Activated T-cell treated with anti-CD3 and anti-CD28 coated beads for 1 hour (primary cell): ENCODE results near the gene POFUT2.

Source experiments
- DNase-seq: peaks from one replicate; pipeline ENCODE4 v3.0.0-alpha.2; 2020; ENCODE audit warnings: low read depth

Gene POFUT2

GRCh38 chr21:45283035-45283610 is 4.6 kb downstream of the POFUT2 start:
- no peak for DNase-seq

GRCh38 chr21:45282283-45283034 is 5.2 kb downstream of the POFUT2 start:
- no peak for DNase-seq

DNA sequence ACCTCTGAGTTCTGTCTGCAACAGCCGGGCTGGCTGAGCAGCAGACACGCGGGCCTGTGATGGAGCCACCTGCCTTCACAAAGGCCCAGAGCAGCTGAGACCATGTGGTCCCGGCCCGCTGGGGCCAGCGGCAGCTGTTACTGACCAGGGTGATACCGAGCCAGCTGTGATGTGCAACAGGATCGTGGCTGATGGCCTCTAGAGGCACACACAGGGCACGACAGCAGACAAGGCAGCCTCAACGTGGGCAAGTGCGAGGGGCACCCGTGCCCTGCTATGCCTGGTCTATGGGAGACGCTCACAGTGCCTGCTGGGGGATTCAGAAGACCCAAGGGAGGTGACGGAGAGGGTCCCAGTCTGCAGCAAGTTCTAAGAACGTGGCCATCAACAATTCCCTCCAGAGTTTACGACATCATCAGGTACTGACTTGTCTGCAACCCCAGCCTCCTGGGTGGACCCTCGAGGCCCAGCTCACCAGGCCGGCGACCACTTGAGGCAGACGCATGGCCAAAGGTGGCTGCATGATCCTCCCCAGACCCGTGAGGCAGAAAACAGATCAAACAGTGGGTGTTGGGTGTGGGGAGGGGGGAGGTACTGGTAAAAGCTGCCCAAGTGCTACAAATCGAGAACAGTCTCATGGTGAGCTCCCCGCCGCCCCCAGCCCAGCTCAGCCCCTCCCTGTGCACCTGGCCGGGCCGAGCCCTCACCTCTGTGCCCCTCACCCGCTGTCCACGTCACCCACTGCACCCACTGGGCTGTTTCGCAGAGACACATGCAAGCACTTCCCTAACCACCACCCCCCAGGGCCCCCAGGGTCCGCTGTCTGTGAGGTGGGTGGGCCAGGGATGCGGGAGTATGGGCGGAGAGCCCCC is 6.0 kb downstream of the POFUT2 start:
- no peak for DNase-seq

DNA sequence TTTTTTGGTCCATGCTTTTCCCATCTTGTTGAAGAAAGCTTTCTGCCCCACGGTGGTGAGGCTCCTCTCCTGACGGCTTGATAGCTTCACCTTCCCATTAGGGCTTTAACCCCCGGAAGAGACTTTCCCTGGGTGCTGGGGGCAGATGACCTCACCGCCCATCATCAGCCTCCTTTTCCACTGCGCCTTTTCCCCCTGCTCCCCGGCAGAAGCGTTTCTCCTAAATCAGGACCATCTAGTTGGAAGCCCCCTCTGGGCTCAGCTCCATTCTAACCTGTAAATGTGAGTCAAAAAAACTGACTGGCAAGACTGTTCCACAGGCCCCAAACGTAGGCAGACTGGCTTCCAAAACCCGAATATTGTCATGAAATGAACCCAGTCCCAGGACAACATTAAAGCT is 6.7 kb downstream of the POFUT2 start:
- DNase-seq = no peak

- DNase-seq = no peak
Measured at GRCh38 chr21:45280178-45280821, 7.4 kb downstream of the POFUT2 start.

DNA sequence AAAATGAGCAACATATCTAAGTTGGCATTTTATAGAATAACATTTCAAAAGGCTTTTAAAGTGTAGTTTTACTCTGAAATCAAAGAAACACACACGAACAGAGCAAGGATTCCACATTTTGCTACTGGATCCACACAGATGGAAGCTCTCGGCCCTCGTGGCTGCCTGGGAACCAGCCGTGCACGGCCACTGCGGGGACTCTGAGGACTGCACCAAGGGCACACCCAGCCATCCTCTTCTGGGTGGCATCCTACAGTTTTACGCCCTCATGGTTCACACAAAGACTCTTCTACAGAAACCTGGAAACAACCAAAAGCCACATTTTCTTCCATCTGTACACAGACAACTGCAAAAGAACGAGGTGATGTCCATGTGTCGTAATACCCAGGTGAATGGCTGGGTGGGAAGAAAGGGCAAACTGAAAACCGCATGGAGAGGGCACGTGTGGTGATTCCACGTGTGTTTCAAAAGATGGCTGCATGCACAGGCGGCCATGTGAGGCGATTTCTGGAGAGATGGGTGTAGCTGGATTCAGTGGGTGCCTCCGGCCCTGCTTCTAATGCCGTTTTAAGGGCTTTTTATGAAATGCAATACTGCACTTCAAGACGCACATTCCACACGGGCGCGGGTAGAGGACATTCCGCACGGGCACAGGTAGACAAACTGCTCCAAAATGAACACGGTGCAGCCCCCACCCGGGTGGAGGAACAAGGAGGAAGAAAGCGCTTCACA is 8.1 kb downstream of the POFUT2 start:
- no peak for DNase-seq

- DNase-seq = no peak
Measured at GRCh38 chr21:45278156-45278911, 9.4 kb downstream of the POFUT2 start.

- no peak for DNase-seq
Measured at GRCh38 chr21:45277101-45278045, 10.3 kb downstream of the POFUT2 start.

GRCh38 chr21:45276596-45276995 is 11.1 kb downstream of the POFUT2 start:
- DNase-seq = no peak

DNA sequence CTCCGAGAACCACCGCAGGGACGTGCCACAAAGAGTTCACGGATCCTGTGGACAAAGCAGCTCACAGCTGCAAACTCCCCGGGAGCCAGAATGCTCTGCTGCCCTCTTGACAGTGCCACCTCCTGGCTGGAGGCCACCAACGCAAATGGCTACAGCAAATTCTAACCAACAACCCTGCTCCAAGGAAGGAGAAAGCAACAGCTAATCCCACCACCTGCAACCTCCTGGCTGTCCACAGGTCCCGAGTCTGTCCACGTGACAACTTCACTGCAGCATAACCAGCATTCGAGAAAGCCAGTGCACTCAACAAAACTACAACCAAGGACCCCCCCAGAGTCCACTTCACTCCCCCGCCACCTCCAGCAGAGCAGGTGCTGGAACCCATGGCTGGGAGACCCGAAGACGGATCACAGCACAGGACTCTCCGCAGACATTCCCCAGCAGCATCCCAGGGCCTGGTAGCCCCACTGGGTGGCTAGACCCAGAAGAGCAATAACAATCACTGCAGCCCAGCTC is 17.3 kb downstream of the POFUT2 start:
- no peak for DNase-seq

DNA sequence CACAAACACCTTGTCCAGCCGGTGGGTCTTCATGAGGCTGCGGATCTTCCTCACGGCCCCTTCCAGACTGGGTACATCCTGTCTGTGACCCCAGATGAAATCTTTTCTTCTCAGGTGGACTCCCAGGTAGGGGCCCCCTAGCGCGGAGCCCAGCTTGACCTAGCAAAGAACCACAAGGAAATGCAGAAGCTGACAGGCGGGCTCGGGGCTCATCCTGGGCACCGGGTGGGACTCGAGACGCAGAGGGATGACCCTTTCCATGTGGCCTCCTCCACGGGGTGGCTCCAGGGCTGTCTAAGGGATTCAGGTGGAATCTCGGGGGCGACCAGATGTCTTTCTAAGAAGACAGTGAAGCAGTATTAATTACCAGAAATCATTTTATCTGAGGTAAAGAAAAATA is 17.8 kb downstream of the POFUT2 start:
- DNase-seq = no peak

DNA sequence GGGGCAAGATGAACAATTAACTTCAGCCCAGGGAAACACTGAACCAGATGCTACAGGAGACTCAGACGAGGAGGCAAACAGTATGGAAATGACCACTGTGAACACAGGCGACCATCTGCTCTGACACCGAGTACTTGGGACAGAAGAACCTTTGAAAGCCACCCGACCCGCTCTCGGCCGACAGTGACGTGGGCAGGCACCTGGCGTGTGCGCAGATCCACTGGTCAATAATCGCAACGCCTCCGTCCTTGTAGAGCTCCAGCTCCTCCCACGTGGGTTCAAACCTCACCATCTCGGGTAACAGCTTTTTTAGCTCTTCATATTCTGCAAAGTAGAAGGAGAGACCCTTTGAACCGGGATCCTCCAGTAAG is 20.3 kb downstream of the POFUT2 start:
- no peak for DNase-seq

DNA sequence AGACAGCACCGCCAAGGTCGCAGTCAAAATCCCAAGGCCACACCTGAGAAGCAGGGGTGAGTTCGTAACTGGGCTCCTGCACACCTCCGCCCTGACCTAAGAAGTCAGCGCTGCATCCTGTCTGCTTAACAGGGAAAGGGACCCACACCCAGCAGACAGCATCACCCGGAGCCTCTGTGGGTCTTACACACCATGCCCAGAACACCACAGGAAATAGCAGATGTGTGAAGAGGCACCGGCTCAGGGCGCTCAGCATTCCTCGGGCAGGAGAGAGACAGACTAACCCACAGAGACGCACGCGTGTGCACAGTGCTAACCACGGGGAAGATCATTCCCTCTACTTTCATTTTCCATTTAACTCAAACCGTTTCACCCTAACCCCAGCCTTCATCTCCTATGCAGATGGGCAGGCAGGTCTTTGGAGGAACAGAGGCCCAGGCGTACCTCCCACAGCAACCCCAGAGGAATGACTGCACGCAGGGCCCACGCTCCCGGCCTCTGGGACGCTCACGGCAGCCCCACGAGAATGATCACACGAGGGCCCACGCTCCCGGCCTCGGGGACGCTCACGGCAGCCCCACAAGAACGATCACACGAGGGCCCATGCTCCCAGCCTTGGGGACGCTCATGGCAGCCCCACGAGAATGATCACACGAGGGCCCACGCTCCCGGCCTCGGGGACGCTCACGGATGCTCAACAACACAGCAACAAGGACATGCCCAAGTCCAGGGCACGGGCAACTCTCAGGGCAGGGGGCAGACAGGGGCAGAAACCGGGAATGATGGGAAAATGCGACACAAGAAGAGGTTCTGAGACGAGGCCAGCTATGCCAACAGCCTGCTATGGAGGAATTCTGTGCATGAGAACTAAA is 20.9 kb downstream of the POFUT2 start:
- no peak for DNase-seq

DNA sequence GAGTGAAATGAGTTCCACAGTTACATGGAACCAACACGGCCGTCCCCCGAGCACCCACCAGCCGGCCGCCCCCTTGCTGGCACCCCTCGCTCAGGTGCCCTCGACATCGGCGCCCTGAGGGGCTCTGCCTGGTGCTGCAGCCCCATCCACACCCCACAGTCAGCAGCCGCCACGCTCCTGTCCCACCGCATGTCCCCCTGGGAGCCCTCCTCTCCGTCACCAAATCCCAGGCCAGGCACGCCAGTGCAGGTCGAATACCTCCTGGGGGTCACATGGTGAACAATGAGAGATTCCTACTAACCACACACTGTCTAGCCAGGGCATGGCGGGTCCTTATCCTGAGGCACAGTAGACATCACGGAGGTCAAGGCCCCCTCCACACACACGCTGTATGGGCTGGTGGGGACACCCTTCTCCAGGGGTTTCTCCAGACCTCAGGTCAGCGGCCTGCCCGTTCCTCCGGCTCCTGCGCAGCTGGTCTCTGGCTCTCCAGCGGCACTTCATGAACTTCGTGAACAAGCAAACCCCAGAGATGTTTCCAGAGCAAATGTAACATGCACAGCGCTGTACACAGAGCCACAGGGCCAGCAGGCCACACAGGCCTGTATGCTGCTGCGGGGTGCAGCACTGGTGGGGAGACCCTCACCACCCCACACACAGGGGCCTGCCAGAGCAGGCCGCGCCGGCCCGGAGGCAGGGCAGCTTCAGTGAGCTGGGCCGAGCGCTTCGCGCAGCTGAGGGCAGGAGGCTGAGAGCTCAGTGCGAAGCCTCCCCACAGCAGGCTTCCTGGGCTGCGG is 21.8 kb downstream of the POFUT2 start:
- DNase-seq = no peak

GRCh38 chr21:45264912-45265515 is 22.7 kb downstream of the POFUT2 start:
- DNase-seq = no peak

DNA sequence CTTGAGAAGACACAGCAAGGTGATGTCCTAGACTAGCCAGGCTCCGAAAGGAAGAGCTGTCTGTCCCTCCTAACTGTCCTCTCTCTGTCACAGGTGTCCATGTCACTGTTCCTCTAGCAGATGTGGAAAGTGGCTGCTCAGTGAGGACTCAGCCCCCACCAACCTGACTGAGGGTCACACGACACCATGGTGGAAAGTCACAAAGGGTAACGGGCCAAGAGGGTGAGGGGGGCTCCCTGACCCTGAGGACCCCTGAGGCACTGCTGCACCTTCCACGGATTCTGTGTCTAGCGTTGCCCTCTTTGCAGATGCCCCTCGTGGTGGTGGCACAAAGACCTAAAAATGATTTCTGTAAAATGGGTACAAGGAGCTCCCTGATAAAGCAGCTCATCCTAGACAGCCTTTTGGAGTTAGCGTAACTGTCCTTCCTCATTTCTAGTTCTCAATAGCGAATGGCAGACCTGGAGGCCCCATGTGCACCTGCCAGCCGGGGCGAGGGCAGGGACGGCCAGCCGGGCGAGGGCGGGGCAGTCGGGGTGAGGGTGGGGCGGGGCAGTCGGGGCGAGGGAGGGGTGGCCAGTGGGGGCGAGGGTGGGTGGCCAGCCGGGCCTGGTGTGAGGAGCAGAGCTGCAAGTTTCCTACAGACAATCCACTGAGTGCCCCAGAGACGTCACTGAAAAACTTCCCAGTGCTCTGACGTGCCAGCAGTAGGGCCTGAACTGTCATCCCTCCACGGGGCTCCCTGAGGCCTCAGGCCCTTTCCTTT is 23.4 kb downstream of the POFUT2 start:
- no peak for DNase-seq

DNA sequence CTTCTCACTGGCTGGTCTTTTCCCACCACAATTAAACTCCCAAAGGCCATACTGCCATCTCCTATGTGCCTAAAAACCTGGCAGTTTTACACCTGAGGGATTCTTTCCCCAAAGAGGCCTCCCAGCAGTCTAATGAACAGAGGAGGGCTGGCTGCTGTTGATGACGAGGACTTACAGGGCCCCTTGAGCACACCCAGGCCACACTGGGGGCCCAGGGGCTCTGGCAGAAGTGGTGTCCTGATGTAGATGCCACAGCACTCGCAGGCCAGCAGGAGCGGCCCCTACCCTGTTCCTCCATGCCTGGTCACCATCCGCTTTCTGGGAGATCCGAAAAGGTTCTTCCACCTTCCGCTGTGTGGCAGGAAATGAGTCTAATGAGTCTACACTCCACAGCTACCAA is 24.2 kb downstream of the POFUT2 start:
- DNase-seq = no peak
